C4-2B (cell line): ENCODE results near the gene UBE4A.

Experiments
- CTCF ChIP-seq: fragments of 450-650 bp; conservative IDR thresholded peaks from 2 replicates; pipeline ENCODE4 v1.5.1; 2017; ENCODE audit warnings: mild to moderate bottlenecking
- ZFX ChIP-seq: fragments of 450-650 bp; IDR thresholded peaks from 2 replicates; pipeline ENCODE4 v1.6.1; 2017

GRCh38 chr11:118406599-118407166, 47.3 kb downstream of the UBE4A start:
- TF ChIP-seq CTCF, result no peak
- no peak for TF ChIP-seq ZFX
